ENCODE data around the gene ACADSB.

- TF ChIP-seq CTCF (IDR thresholded peaks at IDR 0.05; ENCODE audit: low read length) = no peak
- no peak for TF ChIP-seq EZH2 (IDR thresholded peaks at IDR 0.05; ENCODE audit: borderline replicate concordance, low read length)
Observed at GRCh38 chr10:123026302-123026701, 17.5 kb downstream of the ACADSB start.
